Activated T-cell treated with anti-CD3 and anti-CD28 coated beads, Interleukin-2, amount 50 U/mL, for 72 hours (primary cell): ENCODE results near the gene CCDC30. TPM values are rescaled to one million over a fixed set of nuclear protein-coding genes. Genes with fewer than 3 reads are reported as not detected.
A peak's percentile ranks its signal among the peaks of the same experiment; 100 is the strongest.

Experiments
- ATAC-seq, 2 donors: fragments of 150-1000 bp; cut with Tn5 transposase; replicated peaks in 1 of 2; 2 replicates each; pipeline ENCODE4 v1.10.0; 2021; ENCODE audit warnings: moderate library complexity in 2 of 2, mild to moderate bottlenecking in 1 of 2
- DNase-seq, 2 donors: peaks; one replicate each; pipeline ENCODE4 v3.0.0; 2021 to 2022; ENCODE audit warnings: mixed read lengths in 1 of 2
- H3K27ac Mint-ChIP-seq: one replicate; pipeline ENCODE4 v1.8.0; 2022; ENCODE audit warnings: mild to moderate bottlenecking, moderate library complexity, mixed read lengths
- H3K27me3 Mint-ChIP-seq: one replicate; pipeline ENCODE4 v1.8.0; 2022; ENCODE audit warnings: low read depth, mixed read lengths
- H3K36me3 Mint-ChIP-seq, 2 donors: one replicate each; pipeline ENCODE4 v1.8.0; 2022; ENCODE audit warnings: mixed read lengths in 2 of 2, mild to moderate bottlenecking in 1 of 2; ENCODE audit not compliant: insufficient read depth in 2 of 2
- H3K4me1 Mint-ChIP-seq: one replicate; pipeline ENCODE4 v1.8.0; 2022; ENCODE audit warnings: low read depth, mixed read lengths
- H3K4me3 Mint-ChIP-seq, 2 donors: one replicate each; pipeline ENCODE4 v1.8.0; 2022; ENCODE audit warnings: mild to moderate bottlenecking in 2 of 2, mixed read lengths in 2 of 2, moderate library complexity in 2 of 2
- H3K9me3 Mint-ChIP-seq, 2 donors: one replicate each; pipeline ENCODE4 v1.8.0; 2022; ENCODE audit warnings: mixed read lengths in 2 of 2
- total RNA-seq, 2 donors: library from RNA; stranded (reverse); gene quantifications; one replicate each; pipeline ENCODE4 v1.2.3, GENCODE V29; 2022

The CCDC30 gene
- 1 to 10 TPM; 2.7 to 3.0 TPM for total RNA-seq

GRCh38 chr1:42462828-42463763 is at the start of gene CCDC30:
CCDC30 (plus strand) TSS chr1:42463286; CDS start chr1:42480552, 17,266 bp downstream.
- Mint-ChIP-seq H3K27me3 (no peaks in the 10 kb centered on the region), H3K4me3 (peak within 1 kb of the TSS; percentile 63 to 87), H3K9me3 (no peaks in the 10 kb centered on the region), H3K27ac (peak within 1 kb of the TSS; percentile 85), H3K36me3 (peaks cover 3 to 10% of the 10 kb centered on the region in 2 donors), H3K4me1 (peaks cover 32% of the 10 kb centered on the region)
- ATAC-seq (peak; percentile 100), DNase-seq (peak; percentile 94 to 97)

DNA sequence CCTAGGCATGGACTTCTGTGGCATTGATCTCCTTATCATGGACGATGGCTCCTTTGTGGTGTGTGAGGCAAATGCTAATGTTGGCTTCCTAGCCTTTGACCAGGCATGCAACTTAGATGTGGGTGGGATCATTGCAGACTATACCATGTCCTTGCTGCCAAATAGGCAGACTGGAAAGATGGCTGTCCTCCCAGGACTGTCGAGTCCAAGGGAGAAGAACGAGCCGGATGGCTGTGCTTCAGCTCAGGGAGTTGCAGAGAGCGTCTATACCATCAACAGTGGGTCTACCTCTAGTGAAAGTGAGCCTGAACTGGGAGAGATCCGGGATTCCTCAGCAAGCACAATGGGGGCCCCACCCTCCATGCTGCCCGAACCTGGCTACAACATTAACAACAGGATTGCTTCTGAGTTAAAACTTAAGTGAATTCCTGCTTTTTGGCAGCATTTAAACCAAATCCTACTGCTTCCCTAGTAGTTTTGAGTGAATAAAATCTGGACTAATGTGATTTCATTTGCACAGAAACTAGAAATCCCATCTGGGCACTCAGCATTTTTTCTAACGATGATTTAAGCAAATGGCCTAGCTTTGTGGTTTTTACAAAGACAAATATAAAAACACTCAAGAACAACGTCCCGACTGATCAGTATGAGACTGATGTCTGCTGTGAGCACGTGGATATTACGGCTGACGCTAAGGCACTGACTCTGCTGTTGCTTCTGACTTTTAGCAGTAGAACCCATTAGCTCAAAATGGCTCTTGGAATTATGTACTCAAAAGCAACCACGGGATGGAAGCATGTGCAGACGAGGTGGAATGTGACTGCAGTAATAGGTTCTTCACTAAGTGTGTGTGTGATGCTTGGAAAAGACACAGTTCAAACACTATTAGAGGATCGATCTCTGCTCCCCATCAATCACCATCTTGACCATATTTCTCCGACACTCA is 48.3 kb upstream of the CCDC30 start:
- Mint-ChIP-seq H3K4me1 (no peaks in the 10 kb centered on the region), H3K36me3 (peaks cover 0 to 1% of the 10 kb centered on the region in 2 donors), H3K27ac (no peak overlapping the region), H3K27me3 (peaks cover 4% of the 10 kb centered on the region), H3K9me3 (no peaks in the 10 kb centered on the region), H3K4me3 (no peak overlapping the region)
- ATAC-seq = no peak
- no peak for DNase-seq

DNA sequence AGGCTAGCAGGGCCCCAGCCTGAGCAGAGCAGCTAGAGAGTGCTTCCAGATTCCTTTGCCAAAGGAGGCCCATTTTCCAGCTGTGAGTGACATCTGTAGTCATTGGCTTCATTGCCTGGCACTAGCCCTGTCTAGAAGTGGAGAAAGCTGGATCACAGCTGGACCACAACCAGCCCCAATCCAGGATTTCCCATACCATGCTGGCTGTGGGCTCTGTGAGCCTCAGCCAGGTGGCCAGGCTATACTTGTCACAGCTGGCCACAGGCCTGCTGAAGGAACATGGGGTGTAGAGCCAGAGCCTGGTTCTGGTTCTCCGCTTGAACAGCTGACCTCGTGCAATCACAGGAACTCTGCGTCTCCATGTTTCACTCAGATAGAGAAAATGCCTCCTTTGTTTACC is 45.9 kb upstream of the CCDC30 start:
- Mint-ChIP-seq H3K27ac (no peak overlapping the region), H3K9me3 (no peaks in the 10 kb centered on the region), H3K4me1 (no peaks in the 10 kb centered on the region), H3K36me3 (no peaks in the 10 kb centered on the region), H3K27me3 (peaks cover 4% of the 10 kb centered on the region), H3K4me3 (no peak overlapping the region)
- DNase-seq = no peak
- no peak for ATAC-seq

DNA sequence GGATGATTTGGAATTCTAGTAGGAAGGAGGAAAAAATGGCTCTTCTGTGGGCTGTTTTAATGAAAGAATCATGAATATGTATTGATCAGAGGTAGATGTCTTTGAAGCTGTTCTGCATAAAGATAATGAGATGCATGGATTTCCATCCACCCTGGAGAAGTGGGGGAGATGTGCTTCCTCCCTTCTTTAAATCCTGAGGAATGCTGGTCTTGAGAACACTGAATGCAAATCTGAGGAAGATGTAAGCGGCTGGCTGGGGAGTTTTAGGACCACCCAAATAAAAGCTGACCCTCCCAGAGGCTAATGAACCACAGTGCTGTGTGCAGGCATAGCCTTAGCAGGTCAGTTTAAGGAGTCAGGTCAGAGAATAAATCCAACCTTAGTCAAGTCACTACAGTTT is 44.6 kb upstream of the CCDC30 start:
- H3K27ac Mint-ChIP-seq = no peak overlapping the region
- no peak for DNase-seq
- no peaks in the 10 kb centered on the region for H3K36me3 Mint-ChIP-seq
- H3K9me3 Mint-ChIP-seq = no peaks in the 10 kb centered on the region
- no peak overlapping the region for H3K4me3 Mint-ChIP-seq
- H3K4me1 Mint-ChIP-seq = no peaks in the 10 kb centered on the region
- H3K27me3 Mint-ChIP-seq = peaks cover 4% of the 10 kb centered on the region
- ATAC-seq = no peak

GRCh38 chr1:42419126-42419821 is 43.8 kb upstream of the CCDC30 start:
- no peak overlapping the region for H3K27ac Mint-ChIP-seq
- ATAC-seq (no peak), DNase-seq (no peak)
- peaks cover 3% of the 10 kb centered on the region for H3K27me3 Mint-ChIP-seq
- H3K4me1 Mint-ChIP-seq = no peaks in the 10 kb centered on the region
- H3K9me3 Mint-ChIP-seq = no peaks in the 10 kb centered on the region
- no peak overlapping the region for H3K4me3 Mint-ChIP-seq
- no peaks in the 10 kb centered on the region for H3K36me3 Mint-ChIP-seq

- no peak overlapping the region for H3K4me3 Mint-ChIP-seq
- no peaks in the 10 kb centered on the region for H3K27me3 Mint-ChIP-seq
- no peak overlapping the region for H3K27ac Mint-ChIP-seq
- DNase-seq = no peak
- no peak for ATAC-seq
- no peaks in the 10 kb centered on the region for H3K36me3 Mint-ChIP-seq
- no peaks in the 10 kb centered on the region for H3K9me3 Mint-ChIP-seq
- no peaks in the 10 kb centered on the region for H3K4me1 Mint-ChIP-seq
These were observed 43.0 kb upstream of the CCDC30 start for GRCh38 chr1:42420121-42420520.

DNA sequence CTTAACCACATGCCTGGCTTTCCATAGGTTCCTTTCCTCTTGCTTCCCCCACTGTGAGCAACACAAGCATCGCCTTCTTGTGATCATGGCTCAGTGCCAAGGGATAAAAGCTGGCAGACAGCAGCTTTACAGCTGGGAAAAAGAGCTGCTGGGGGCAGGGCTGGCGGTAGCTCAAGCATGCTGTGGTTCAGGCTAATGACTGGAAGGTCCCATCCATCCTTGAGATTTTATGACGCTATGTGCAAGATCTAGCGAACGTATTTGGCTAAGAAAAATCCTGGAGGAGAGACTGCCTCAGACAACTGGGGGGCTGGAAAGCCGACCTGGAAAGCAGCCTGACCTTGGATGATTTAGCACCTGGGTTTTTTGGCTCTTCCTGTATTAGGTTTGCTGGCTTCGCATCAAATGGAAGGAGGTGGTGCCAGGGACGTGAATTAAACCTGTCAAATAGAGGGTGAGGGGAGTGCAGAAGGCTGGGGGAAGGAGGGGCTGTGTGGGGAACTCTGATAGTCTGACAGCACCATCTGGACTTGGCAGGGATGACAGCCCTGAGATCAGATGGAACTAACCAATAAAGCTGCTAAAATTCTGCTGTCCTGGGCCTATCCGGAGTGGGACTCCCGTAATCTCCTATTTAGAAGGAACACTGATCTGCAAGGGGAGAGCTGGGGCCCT is 42.0 kb upstream of the CCDC30 start:
- Mint-ChIP-seq H3K4me1 (no peaks in the 10 kb centered on the region), H3K27ac (no peak overlapping the region), H3K36me3 (no peaks in the 10 kb centered on the region), H3K4me3 (no peak overlapping the region), H3K27me3 (no peaks in the 10 kb centered on the region), H3K9me3 (no peaks in the 10 kb centered on the region)
- no peak for ATAC-seq
- no peak for DNase-seq

- Mint-ChIP-seq H3K9me3 (no peaks in the 10 kb centered on the region), H3K36me3 (no peaks in the 10 kb centered on the region), H3K4me1 (no peaks in the 10 kb centered on the region), H3K27me3 (no peaks in the 10 kb centered on the region), H3K27ac (no peak overlapping the region), H3K4me3 (no peak overlapping the region)
- ATAC-seq (no peak), DNase-seq (no peak)
These were observed 40.3 kb upstream of the CCDC30 start for GRCh38 chr1:42422737-42423136.

GRCh38 chr1:42423681-42424080 is 39.4 kb upstream of the CCDC30 start:
- no peak for DNase-seq
- no peaks in the 10 kb centered on the region for H3K9me3 Mint-ChIP-seq
- H3K36me3 Mint-ChIP-seq = no peaks in the 10 kb centered on the region
- peak overlapping the region; percentile 5 for H3K27ac Mint-ChIP-seq
- H3K27me3 Mint-ChIP-seq = no peaks in the 10 kb centered on the region
- H3K4me1 Mint-ChIP-seq = no peaks in the 10 kb centered on the region
- no peak overlapping the region for H3K4me3 Mint-ChIP-seq
- no peak for ATAC-seq

- no peak for DNase-seq
- no peak for ATAC-seq
- Mint-ChIP-seq H3K4me1 (no peaks in the 10 kb centered on the region), H3K27ac (peak overlapping the region; percentile 5), H3K9me3 (no peaks in the 10 kb centered on the region), H3K36me3 (no peaks in the 10 kb centered on the region), H3K4me3 (no peak overlapping the region), H3K27me3 (no peaks in the 10 kb centered on the region)
These were observed 38.9 kb upstream of the CCDC30 start for GRCh38 chr1:42424201-42424600.

- no peaks in the 10 kb centered on the region for H3K4me1 Mint-ChIP-seq
- no peak overlapping the region for H3K27ac Mint-ChIP-seq
- no peak for ATAC-seq
- no peaks in the 10 kb centered on the region for H3K36me3 Mint-ChIP-seq
- no peaks in the 10 kb centered on the region for H3K27me3 Mint-ChIP-seq
- H3K4me3 Mint-ChIP-seq = no peak overlapping the region
- no peaks in the 10 kb centered on the region for H3K9me3 Mint-ChIP-seq
- no peak for DNase-seq
These were observed 35.8 kb upstream of the CCDC30 start for GRCh38 chr1:42427240-42427639.

- ATAC-seq (no peak), DNase-seq (no peak)
- Mint-ChIP-seq H3K27me3 (no peaks in the 10 kb centered on the region), H3K4me3 (no peak overlapping the region), H3K36me3 (no peaks in the 10 kb centered on the region), H3K27ac (no peak overlapping the region), H3K9me3 (no peaks in the 10 kb centered on the region), H3K4me1 (no peaks in the 10 kb centered on the region)
These were observed 33.5 kb upstream of the CCDC30 start for GRCh38 chr1:42429603-42430002.
